GM18508 (cell line): ENCODE results near the gene SAT2.
"Not testable (repeated sequence)": the region's sequence is repeated elsewhere in the genome, so short reads cannot be mapped to it uniquely, and the experiment has no call there.

ENCODE experiments used
- ATAC-seq: cut with Tn5 transposase; IDR thresholded peaks from one replicate; pipeline ENCODE4 v1.9.1; 2021; ENCODE audit warnings: moderate number of reproducible peaks; ENCODE audit not compliant: insufficient read depth, unreplicated experiment

The SAT2 gene

GRCh38 chr17:7627250-7628121 is at the start of gene SAT2:
SAT2 (minus strand) TSS chr17:7627821; CDS start chr17:7627635, 186 bp downstream.
- no peak for ATAC-seq

- ATAC-seq: no peak
Observed at GRCh38 chr17:7676533-7676932, 48.9 kb upstream of the SAT2 start.

GRCh38 chr17:7674934-7675333 is 47.3 kb upstream of the SAT2 start:
- no peak for ATAC-seq

- ATAC-seq: no peak
Observed at GRCh38 chr17:7673239-7673638, 45.6 kb upstream of the SAT2 start.

- no peak for ATAC-seq
Observed at GRCh38 chr17:7668482-7668881, 40.9 kb upstream of the SAT2 start.

- no peak for ATAC-seq
Observed at GRCh38 chr17:7667656-7668406, 40.2 kb upstream of the SAT2 start.

- no peak for ATAC-seq
Observed at GRCh38 chr17:7656958-7657609, 29.5 kb upstream of the SAT2 start.

- ATAC-seq: no peak
Observed at GRCh38 chr17:7655541-7655840, 27.9 kb upstream of the SAT2 start.

GRCh38 chr17:7654832-7655540 is 27.4 kb upstream of the SAT2 start:
- no peak for ATAC-seq

GRCh38 chr17:7652388-7653356 is 25.1 kb upstream of the SAT2 start:
- ATAC-seq: no peak

GRCh38 chr17:7651665-7652387 is 24.2 kb upstream of the SAT2 start:
- no peak for ATAC-seq

- no peak for ATAC-seq
Observed at GRCh38 chr17:7651097-7651664, 23.6 kb upstream of the SAT2 start.

- ATAC-seq: no peak
Observed at GRCh38 chr17:7650509-7651096, 23.0 kb upstream of the SAT2 start, which contains the start of gene ATP1B2. ATP1B2 (plus strand) TSS chr17:7650926; CDS start chr17:7651519, 593 bp downstream.

- no peak for ATAC-seq
Observed at GRCh38 chr17:7647018-7647417, 19.4 kb upstream of the SAT2 start.

- no peak for ATAC-seq
Observed at GRCh38 chr17:7646457-7646856, 18.8 kb upstream of the SAT2 start.

GRCh38 chr17:7644775-7645174 is 17.2 kb upstream of the SAT2 start:
- no peak for ATAC-seq

- not testable (repeated sequence) for ATAC-seq
Observed at GRCh38 chr17:7641635-7642034, 14.0 kb upstream of the SAT2 start.

GRCh38 chr17:7640783-7641182 is 13.2 kb upstream of the SAT2 start:
- no peak for ATAC-seq
